Caco-2 (cell line): Measurements from ENCODE around the gene TBC1D21. TPM values are rescaled to one million over a fixed set of nuclear protein-coding genes. Genes with fewer than 3 reads are reported as not detected.
"Not testable (repeated sequence)": the region's sequence is repeated elsewhere in the genome, so short reads cannot be mapped to it uniquely, and the experiment has no call there.

Source experiments
- BruUV-seq: library from RNA; stranded (reverse); fragments of 400-500 nt; replicated peaks from 2 replicates; lab custom pipeline; 2021; lab: Mats Ljungman, UMichigan
- CTCF ChIA-PET: fragments of 300-600 bp; sonication (Branson Sonifier 250); formaldehyde crosslinking; loops from one replicate; lab custom pipeline; 2022; ENCODE audit warnings: antibody characterized with exemption; lab: Charles Lee
- POLR2A ChIA-PET: fragments of 300-600 bp; sonication (Branson Sonifier 250); formaldehyde crosslinking; loops from one replicate; lab custom pipeline; 2022; ENCODE audit warnings: antibody characterized with exemption; lab: Charles Lee
- DNase-seq, 2 experiments: peaks; one replicate each; pipeline versions ENCODE4 v3.0.0 to v3.0.0-alpha.2; 2020 to 2022
- H3K27me3 ChIP-seq: replicated peaks from 2 replicates; pipeline ENCODE4 v1.6.0; 2011; ENCODE audit warnings: low read length; ENCODE audit not compliant: control insufficient read depth, insufficient read depth
- H3K36me3 ChIP-seq: 2 replicates; pipeline ENCODE4 v1.5.1; 2011; ENCODE audit warnings: low read length; ENCODE audit not compliant: control insufficient read depth, insufficient read depth
- H3K4me1 ChIP-seq: fragments of 250-450 bp; sonication (Bioruptor Pico); 2 replicates; pipeline ENCODE4 v1.5.1; 2020; ENCODE audit warnings: mild to moderate bottlenecking
- H3K4me3 ChIP-seq: 2 replicates; pipeline ENCODE4 v1.5.1; 2011; ENCODE audit warnings: low read depth, mild to moderate bottlenecking, control low read depth, low read length
- H3K9me3 ChIP-seq: fragments of 250-450 bp; sonication (Bioruptor Pico); 2 replicates; pipeline ENCODE4 v1.5.1; 2020; ENCODE audit warnings: mild to moderate bottlenecking, moderate library complexity
- H3K27ac Mint-ChIP-seq: one replicate; pipeline ENCODE4 v1.8.0; 2022; ENCODE audit warnings: mixed read lengths; ENCODE audit not compliant: unreplicated experiment
- H3K27me3 Mint-ChIP-seq: one replicate; pipeline ENCODE4 v1.8.0; 2022; ENCODE audit warnings: mixed read lengths; ENCODE audit not compliant: insufficient read depth, unreplicated experiment
- H3K36me3 Mint-ChIP-seq: one replicate; pipeline ENCODE4 v1.8.0; 2022; ENCODE audit warnings: mild to moderate bottlenecking, mixed read lengths; ENCODE audit not compliant: insufficient read depth, unreplicated experiment
- H3K4me1 Mint-ChIP-seq: one replicate; pipeline ENCODE4 v1.8.0; 2022; ENCODE audit warnings: low read depth, mixed read lengths; ENCODE audit not compliant: unreplicated experiment
- H3K4me3 Mint-ChIP-seq: one replicate; pipeline ENCODE4 v1.8.0; 2022; ENCODE audit warnings: mild to moderate bottlenecking, moderate library complexity, mixed read lengths; ENCODE audit not compliant: unreplicated experiment
- H3K9me3 Mint-ChIP-seq: one replicate; pipeline ENCODE4 v1.8.0; 2022; ENCODE audit warnings: mixed read lengths; ENCODE audit not compliant: unreplicated experiment
- intact Hi-C: fragments of 100-400 bp; cut with micrococcal nuclease; formaldehyde crosslinking; loops from one replicate; pipeline ENCODE4 v1.10.0; 2022; ENCODE audit not compliant: unreplicated experiment
- total RNA-seq: library from RNA; stranded (reverse); gene quantifications from 2 replicates; pipeline ENCODE4 v1.2.3, GENCODE V29; 2022
- TF ChIP-seq, protein P1 (sequence below), 2 experiments: fragments of 200-600 bp in 1 of 2; IDR thresholded peaks; 1 replicate in 1 of 2; 2 replicates in 1 of 2; pipeline versions ENCODE4 v1.5.1 to v1.8.0; 2011 to 2022; ENCODE audit warnings: antibody characterized with exemption in 1 of 2, control low read depth in 1 of 2, inconsistent platforms in 1 of 2, low read depth in 1 of 2, low read length in 1 of 2, mild to moderate bottlenecking in 1 of 2, moderate library complexity in 1 of 2; ENCODE audit not compliant: insufficient read depth in 1 of 2, severe bottlenecking in 1 of 2, unreplicated experiment in 1 of 2

The TBC1D21 gene
- total RNA-seq, 1 experiment from 2014 or later = not detected

DNA sequence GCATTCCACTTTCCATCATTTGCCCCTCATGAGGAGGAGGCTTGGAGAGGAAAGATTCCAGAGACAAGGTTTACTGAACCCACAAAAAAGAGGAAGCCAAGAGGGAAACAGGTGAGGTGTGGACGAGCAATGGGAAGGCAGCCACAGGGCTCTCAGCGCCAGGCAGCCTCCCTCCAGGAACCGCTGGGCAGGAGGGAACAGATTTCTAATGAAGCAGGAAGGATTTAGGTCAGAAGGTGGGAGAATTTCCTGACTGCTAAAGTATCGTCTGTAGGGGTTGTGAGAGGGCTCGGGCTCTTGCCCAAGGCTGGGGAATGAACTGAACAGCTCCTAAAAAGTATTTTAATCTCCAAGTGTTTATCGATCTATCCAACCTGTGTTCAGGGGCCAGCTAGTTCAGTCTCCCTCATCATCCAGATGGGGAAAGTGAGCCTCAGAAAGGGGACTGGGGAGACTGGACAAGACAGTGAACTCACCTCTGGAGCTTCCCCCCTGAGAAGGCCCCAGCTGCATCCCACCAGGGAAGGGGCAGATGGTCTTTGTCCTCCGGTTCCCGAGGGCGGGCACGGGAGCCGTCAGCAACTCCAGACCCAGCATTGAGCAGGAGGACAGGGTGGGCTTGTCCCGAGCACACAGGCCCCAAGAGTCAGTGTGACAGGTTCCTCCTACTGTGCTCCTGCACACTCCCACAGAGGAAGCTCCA is 63.4 kb downstream of the TBC1D21 start:
- Histone ChIP-seq H3K36me3 (no peaks in the 10 kb centered on the region), H3K4me3 (no peak overlapping the region), H3K4me1 (peaks cover 19% of the 10 kb centered on the region), H3K9me3 (no peaks in the 10 kb centered on the region), H3K27me3 (no peaks in the 10 kb centered on the region)
- H3K36me3 Mint-ChIP-seq = no peaks in the 10 kb centered on the region
- no TSS peak for BruUV-seq
- no peak for DNase-seq
- intact Hi-C loops = no loop called here
- no peaks in the 10 kb centered on the region for H3K27me3 Mint-ChIP-seq
- CTCF ChIA-PET = interaction anchor here (1.0 to 1.7 kb wide), 2 partner anchors 9 to 14 kb away, joined by 3 to 8 read pairs; no protein-coding TSS in a partner anchor
- TF ChIP-seq, protein P1, sequence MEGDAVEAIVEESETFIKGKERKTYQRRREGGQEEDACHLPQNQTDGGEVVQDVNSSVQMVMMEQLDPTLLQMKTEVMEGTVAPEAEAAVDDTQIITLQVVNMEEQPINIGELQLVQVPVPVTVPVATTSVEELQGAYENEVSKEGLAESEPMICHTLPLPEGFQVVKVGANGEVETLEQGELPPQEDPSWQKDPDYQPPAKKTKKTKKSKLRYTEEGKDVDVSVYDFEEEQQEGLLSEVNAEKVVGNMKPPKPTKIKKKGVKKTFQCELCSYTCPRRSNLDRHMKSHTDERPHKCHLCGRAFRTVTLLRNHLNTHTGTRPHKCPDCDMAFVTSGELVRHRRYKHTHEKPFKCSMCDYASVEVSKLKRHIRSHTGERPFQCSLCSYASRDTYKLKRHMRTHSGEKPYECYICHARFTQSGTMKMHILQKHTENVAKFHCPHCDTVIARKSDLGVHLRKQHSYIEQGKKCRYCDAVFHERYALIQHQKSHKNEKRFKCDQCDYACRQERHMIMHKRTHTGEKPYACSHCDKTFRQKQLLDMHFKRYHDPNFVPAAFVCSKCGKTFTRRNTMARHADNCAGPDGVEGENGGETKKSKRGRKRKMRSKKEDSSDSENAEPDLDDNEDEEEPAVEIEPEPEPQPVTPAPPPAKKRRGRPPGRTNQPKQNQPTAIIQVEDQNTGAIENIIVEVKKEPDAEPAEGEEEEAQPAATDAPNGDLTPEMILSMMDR (IDR thresholded peaks at IDR 0.05; ENCODE audit: insufficient read depth in 1 of 2, low read depth in 1 of 2, low read length in 1 of 2, severe bottlenecking in 1 of 2, unreplicated experiment in 1 of 2) = no peak
- no peak overlapping the region for H3K27ac Mint-ChIP-seq
- H3K9me3 Mint-ChIP-seq = no peaks in the 10 kb centered on the region
- POLR2A ChIA-PET = no interaction called here
- H3K4me1 Mint-ChIP-seq = no peaks in the 10 kb centered on the region
- H3K4me3 Mint-ChIP-seq = no peak overlapping the region

DNA sequence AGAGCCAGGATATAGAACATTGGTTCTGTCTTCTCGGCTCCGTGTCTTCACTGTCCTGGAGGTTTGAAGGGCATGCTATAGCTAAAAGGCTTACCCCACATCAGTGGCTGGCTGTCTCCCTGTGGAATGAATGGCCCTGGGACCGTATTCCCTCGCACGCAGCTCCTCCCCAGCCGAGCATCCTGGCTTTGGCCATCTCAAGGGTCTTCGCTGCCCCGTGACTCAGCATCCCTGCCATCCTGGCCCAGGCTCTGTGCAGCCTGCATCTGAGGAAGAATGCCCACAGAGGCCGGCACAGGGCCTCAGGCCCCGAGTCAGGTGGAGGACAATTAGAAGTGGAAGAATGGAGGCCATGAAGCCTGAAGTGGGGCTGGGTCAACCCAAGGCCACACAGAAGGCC is 63.9 kb downstream of the TBC1D21 start:
- no peaks in the 10 kb centered on the region for H3K27me3 Mint-ChIP-seq
- ChIA-PET CTCF (interaction anchor here (1.7 kb wide), 1 partner anchor 10 kb away, joined by 8 read pairs; no protein-coding TSS in a partner anchor), POLR2A (no interaction called here)
- no peak overlapping the region for H3K4me3 ChIP-seq
- H3K4me1 Mint-ChIP-seq = no peaks in the 10 kb centered on the region
- H3K4me1 ChIP-seq = peaks cover 25% of the 10 kb centered on the region
- no peaks in the 10 kb centered on the region for H3K27me3 ChIP-seq
- BruUV-seq = no TSS peak
- no peaks in the 10 kb centered on the region for H3K36me3 ChIP-seq
- no peak overlapping the region for H3K4me3 Mint-ChIP-seq
- intact Hi-C loops = no loop called here
- H3K27ac Mint-ChIP-seq = no peak overlapping the region
- H3K36me3 Mint-ChIP-seq = no peaks in the 10 kb centered on the region
- DNase-seq = no peak
- TF ChIP-seq, protein P1 (IDR thresholded peaks at IDR 0.05; ENCODE audit: insufficient read depth in 1 of 2, low read depth in 1 of 2, low read length in 1 of 2, severe bottlenecking in 1 of 2, unreplicated experiment in 1 of 2) = no peak
- no peaks in the 10 kb centered on the region for H3K9me3 Mint-ChIP-seq
- H3K9me3 ChIP-seq = no peaks in the 10 kb centered on the region

DNA sequence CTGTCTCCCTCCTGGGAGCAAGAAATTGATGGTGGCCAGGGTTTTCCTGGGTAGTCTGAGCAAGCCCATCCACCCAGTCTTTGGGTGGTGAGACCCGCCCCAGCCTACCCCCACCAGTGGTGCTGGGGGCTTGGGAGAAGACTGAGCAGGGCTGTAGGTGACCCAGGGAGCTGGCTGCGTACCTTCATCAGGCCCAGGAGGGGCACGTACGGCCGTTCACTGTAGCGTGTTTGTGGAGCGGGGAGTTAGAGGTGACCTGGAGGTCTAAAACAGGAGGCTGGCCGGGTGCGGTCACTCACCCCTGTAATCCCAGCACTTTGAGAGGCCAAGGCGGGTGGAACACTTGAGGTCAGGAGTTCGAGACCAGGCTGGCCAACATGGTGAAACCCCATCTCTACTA is 64.4 kb downstream of the TBC1D21 start:
- Mint-ChIP-seq H3K4me1 (no peaks in the 10 kb centered on the region), H3K9me3 (no peaks in the 10 kb centered on the region), H3K27me3 (no peaks in the 10 kb centered on the region), H3K27ac (no peak overlapping the region), H3K36me3 (no peaks in the 10 kb centered on the region), H3K4me3 (no peak overlapping the region)
- intact Hi-C loops = no loop called here
- TF ChIP-seq, protein P1 (IDR thresholded peaks at IDR 0.05; ENCODE audit: insufficient read depth in 1 of 2, low read depth in 1 of 2, low read length in 1 of 2, severe bottlenecking in 1 of 2, unreplicated experiment in 1 of 2) = no peak
- H3K27me3 ChIP-seq = no peaks in the 10 kb centered on the region
- no peak for DNase-seq
- H3K4me3 ChIP-seq = no peak overlapping the region
- ChIA-PET POLR2A (no interaction called here), CTCF (no interaction called here)
- H3K4me1 ChIP-seq = peaks cover 28% of the 10 kb centered on the region
- H3K9me3 ChIP-seq = no peaks in the 10 kb centered on the region
- no peaks in the 10 kb centered on the region for H3K36me3 ChIP-seq
- BruUV-seq = no TSS peak

DNA sequence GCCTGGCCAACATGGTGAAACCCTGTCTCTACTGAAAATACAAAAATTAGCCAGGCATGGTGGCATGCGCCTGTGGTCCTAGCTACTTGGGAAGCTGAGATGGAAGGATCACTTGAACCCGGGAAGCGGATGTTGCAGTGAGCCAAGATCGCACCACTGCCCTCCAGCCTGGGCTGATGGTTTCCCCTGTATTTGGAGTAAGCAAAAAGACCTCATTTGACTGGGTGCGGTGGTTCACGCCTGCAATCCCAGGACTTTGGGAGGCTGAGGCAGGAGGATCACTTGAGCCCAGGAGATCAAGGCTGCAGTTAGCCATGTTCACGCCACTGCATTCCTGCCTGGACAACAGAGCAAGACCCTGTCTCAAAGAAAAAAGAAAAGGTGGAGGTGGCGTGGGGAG is 65.2 kb downstream of the TBC1D21 start:
- DNase-seq, intact Hi-C loops, H3K4me3 ChIP-seq, H3K27ac Mint-ChIP-seq, H3K27me3 ChIP-seq, H3K4me3 Mint-ChIP-seq, H3K36me3 ChIP-seq, BruUV-seq, H3K36me3 Mint-ChIP-seq, H3K9me3 ChIP-seq, POLR2A ChIA-PET, H3K4me1 Mint-ChIP-seq, H3K27me3 Mint-ChIP-seq, H3K9me3 Mint-ChIP-seq: not testable (repeated sequence)
- peaks cover 31% of the 10 kb centered on the region for H3K4me1 ChIP-seq
- CTCF ChIA-PET = interaction anchor here (1.9 kb wide), 1 partner anchor 34 kb away, joined by 5 read pairs; no protein-coding TSS in a partner anchor
